Breast epithelium (tissue), 3 donors: ENCODE data around the gene GLIPR1.
A peak's percentile ranks its signal among the peaks of the same experiment; 100 is the strongest.

Experiments
- CTCF ChIP-seq, 3 donors: fragments of 450-650 bp; IDR thresholded peaks; one replicate each; pipeline ENCODE4 v1.5.1; 2016 to 2017; ENCODE audit warnings: antibody characterized with exemption in 3 of 3, mild to moderate bottlenecking in 3 of 3, moderate library complexity in 3 of 3
- POLR2A ChIP-seq: fragments of 450-650 bp; IDR thresholded peaks from one replicate; pipeline ENCODE4 v1.6.1; 2016; ENCODE audit warnings: antibody characterized with exemption, mild to moderate bottlenecking, moderate library complexity
- POLR2AphosphoS5 ChIP-seq, 3 donors: sonication (generic); formaldehyde crosslinking; IDR thresholded peaks; one replicate each; pipeline ENCODE4 v1.6.1; 2017; ENCODE audit warnings: antibody characterized with exemption in 3 of 3

DNA sequence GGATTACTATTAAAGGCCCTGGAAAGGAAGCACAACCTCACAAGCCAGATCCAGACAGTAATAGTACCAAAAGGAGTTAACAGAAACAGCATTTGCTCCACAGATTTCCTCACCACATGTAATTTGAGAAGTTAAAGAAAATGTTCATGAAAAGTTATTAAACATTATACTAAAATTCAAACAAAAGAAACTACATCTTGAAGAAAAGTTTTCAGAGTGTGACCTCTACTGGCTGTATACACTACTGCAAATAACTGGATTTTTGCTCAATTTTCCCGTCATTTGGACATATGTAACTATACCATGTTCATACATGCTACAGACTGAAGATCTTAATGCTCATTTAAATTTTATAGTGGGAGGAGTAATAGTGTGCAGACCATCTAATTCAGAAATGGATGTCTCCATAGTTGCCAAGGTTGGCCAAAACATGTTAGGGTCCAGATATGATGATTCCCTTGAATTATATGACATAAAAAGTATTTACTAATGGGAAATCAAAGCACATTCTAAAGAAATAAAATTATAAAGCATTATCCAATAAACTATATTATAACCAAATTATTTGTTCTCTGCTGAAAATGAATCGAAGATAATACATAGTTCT lies 25.3 kb downstream of the GLIPR1 start:
- TF ChIP-seq CTCF (IDR thresholded peaks at IDR 0.05) (peak in 2 of 3 donors; percentile 40 to 47), POLR2A (no peak), POLR2AphosphoS5 (IDR thresholded peaks at IDR 0.05) (no peak)
